ENCODE data around the gene GPR171.
"Not testable (repeated sequence)": the region's sequence is repeated elsewhere in the genome, so short reads cannot be mapped to it uniquely, and the experiment has no call there.

The GPR171 gene

DNA sequence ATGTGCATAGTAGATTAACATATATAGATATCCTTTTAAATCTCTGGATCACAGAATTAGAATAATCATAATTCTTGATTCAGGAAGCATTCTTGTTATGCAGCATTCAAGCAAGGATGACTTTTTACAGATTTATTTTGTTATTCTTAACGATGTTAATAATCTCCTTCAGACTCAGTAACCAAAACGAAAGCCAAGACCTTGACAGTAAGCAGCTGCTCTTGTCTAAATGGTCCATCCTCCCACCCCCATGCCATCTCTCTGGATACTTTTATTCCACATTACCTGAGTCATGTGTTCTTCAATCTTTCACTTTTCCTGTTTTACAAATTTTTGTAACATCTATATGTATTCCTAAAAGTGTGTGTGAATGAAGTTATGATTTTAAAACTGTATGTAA is 33.3 kb upstream of the GPR171 start:
- Histone ChIP-seq H3K36me3 (ENCODE audit: low read length) (no peaks in the 10 kb centered on the region), H3K4me2 (ENCODE audit: low read depth, low read length, poor library complexity, severe bottlenecking) (no peak overlapping the region), H3K79me2 (ENCODE audit: insufficient read depth, low read length) (no peaks in the 10 kb centered on the region), H2AFZ (ENCODE audit: low read depth, low read length, severe bottlenecking) (no peak overlapping the region), H3K9me2 (replicated peaks; ENCODE audit: insufficient read depth, low read length) (no peaks in the 10 kb centered on the region), H3K27me3 (ENCODE audit: low read length) (no peaks in the 10 kb centered on the region), H3F3A (ENCODE audit: insufficient read depth) (no peaks in the 10 kb centered on the region), H4K20me1 (ENCODE audit: low read depth, low read length) (no peaks in the 10 kb centered on the region), H3K4me3 (ENCODE audit: insufficient read depth, low read length, poor library complexity, severe bottlenecking) (no peak overlapping the region), H3K9me3 (ENCODE audit: insufficient read depth, low read length) (no peaks in the 10 kb centered on the region), H3K9ac (ENCODE audit: low read length) (no peak overlapping the region), H3K27ac (ENCODE audit: low read depth, low read length) (no peak overlapping the region)
- TF ChIP-seq, protein P1, sequence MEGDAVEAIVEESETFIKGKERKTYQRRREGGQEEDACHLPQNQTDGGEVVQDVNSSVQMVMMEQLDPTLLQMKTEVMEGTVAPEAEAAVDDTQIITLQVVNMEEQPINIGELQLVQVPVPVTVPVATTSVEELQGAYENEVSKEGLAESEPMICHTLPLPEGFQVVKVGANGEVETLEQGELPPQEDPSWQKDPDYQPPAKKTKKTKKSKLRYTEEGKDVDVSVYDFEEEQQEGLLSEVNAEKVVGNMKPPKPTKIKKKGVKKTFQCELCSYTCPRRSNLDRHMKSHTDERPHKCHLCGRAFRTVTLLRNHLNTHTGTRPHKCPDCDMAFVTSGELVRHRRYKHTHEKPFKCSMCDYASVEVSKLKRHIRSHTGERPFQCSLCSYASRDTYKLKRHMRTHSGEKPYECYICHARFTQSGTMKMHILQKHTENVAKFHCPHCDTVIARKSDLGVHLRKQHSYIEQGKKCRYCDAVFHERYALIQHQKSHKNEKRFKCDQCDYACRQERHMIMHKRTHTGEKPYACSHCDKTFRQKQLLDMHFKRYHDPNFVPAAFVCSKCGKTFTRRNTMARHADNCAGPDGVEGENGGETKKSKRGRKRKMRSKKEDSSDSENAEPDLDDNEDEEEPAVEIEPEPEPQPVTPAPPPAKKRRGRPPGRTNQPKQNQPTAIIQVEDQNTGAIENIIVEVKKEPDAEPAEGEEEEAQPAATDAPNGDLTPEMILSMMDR (IDR thresholded peaks at IDR 0.05; ENCODE audit: insufficient read depth, low read length, poor library complexity, severe bottlenecking), result no peak
- no peak for TF ChIP-seq EZH2phosphoT487 (conservative IDR thresholded peaks at IDR 0.05; ENCODE audit: low read length)

- Histone ChIP-seq H3K36me3 (ENCODE audit: low read length) (no peaks in the 10 kb centered on the region), H4K20me1 (ENCODE audit: low read depth, low read length) (no peaks in the 10 kb centered on the region), H3K4me3 (ENCODE audit: insufficient read depth, low read length, poor library complexity, severe bottlenecking) (no peak overlapping the region), H3K27me3 (ENCODE audit: low read length) (no peaks in the 10 kb centered on the region), H3K27ac (ENCODE audit: low read depth, low read length) (no peak overlapping the region), H3K4me2 (ENCODE audit: low read depth, low read length, poor library complexity, severe bottlenecking) (no peak overlapping the region), H3F3A (ENCODE audit: insufficient read depth) (no peaks in the 10 kb centered on the region), H3K9me3 (ENCODE audit: insufficient read depth, low read length) (no peaks in the 10 kb centered on the region), H3K9ac (ENCODE audit: low read length) (no peak overlapping the region), H3K9me2 (replicated peaks; ENCODE audit: insufficient read depth, low read length) (no peaks in the 10 kb centered on the region), H2AFZ (ENCODE audit: low read depth, low read length, severe bottlenecking) (no peak overlapping the region), H3K79me2 (ENCODE audit: insufficient read depth, low read length) (no peaks in the 10 kb centered on the region)
- TF ChIP-seq, protein P1 (IDR thresholded peaks at IDR 0.05; ENCODE audit: insufficient read depth, low read length, poor library complexity, severe bottlenecking), result no peak
- no peak for TF ChIP-seq EZH2phosphoT487 (conservative IDR thresholded peaks at IDR 0.05; ENCODE audit: low read length)
Measured at GRCh38 chr3:151234825-151235224, 31.8 kb upstream of the GPR171 start.

- no peak overlapping the region for H3K9ac ChIP-seq (ENCODE audit: low read length)
- no peak overlapping the region for H3K4me3 ChIP-seq (ENCODE audit: insufficient read depth, low read length, poor library complexity, severe bottlenecking)
- H3K79me2 ChIP-seq (ENCODE audit: insufficient read depth, low read length), result no peaks in the 10 kb centered on the region
- no peaks in the 10 kb centered on the region for H3K9me2 ChIP-seq (replicated peaks; ENCODE audit: insufficient read depth, low read length)
- TF ChIP-seq EZH2phosphoT487 (conservative IDR thresholded peaks at IDR 0.05; ENCODE audit: low read length), result no peak
- TF ChIP-seq, protein P1 (IDR thresholded peaks at IDR 0.05; ENCODE audit: insufficient read depth, low read length, poor library complexity, severe bottlenecking), result no peak
- no peak overlapping the region for H3K27ac ChIP-seq (ENCODE audit: low read depth, low read length)
- H3F3A ChIP-seq (ENCODE audit: insufficient read depth), result no peaks in the 10 kb centered on the region
- no peak overlapping the region for H3K4me2 ChIP-seq (ENCODE audit: low read depth, low read length, poor library complexity, severe bottlenecking)
- H3K27me3 ChIP-seq (ENCODE audit: low read length), result no peaks in the 10 kb centered on the region
- H3K9me3 ChIP-seq (ENCODE audit: insufficient read depth, low read length), result no peaks in the 10 kb centered on the region
- no peak overlapping the region for H2AFZ ChIP-seq (ENCODE audit: low read depth, low read length, severe bottlenecking)
- no peaks in the 10 kb centered on the region for H3K36me3 ChIP-seq (ENCODE audit: low read length)
- no peaks in the 10 kb centered on the region for H4K20me1 ChIP-seq (ENCODE audit: low read depth, low read length)
Measured at GRCh38 chr3:151232991-151233390, 30.0 kb upstream of the GPR171 start.

DNA sequence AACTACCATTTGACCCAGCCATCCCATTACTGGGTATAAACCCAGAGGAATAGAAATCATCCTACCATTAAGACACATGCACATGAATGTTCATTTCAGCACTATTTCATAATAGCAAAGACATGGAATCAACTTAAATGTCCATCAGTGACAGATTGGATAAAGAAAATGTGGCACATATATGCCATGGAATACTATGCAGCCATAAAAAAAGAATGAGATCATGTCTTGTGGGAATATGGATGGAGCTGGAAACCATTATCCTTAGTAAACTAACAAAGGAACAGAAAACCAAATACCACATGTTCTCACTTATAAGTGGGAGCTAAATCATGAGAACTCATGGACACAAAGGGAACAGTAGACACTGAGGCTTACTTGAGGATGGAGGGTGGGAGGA is 29.4 kb upstream of the GPR171 start:
- not testable (repeated sequence) for H2AFZ ChIP-seq (ENCODE audit: low read depth, low read length, severe bottlenecking); H3K27ac ChIP-seq (ENCODE audit: low read depth, low read length); H3K9me3 ChIP-seq (ENCODE audit: insufficient read depth, low read length); H3F3A ChIP-seq (ENCODE audit: insufficient read depth); H3K9ac ChIP-seq (ENCODE audit: low read length); H3K4me2 ChIP-seq (ENCODE audit: low read depth, low read length, poor library complexity, severe bottlenecking); H3K27me3 ChIP-seq (ENCODE audit: low read length); H3K36me3 ChIP-seq (ENCODE audit: low read length); H3K9me2 ChIP-seq (replicated peaks; ENCODE audit: insufficient read depth, low read length); H4K20me1 ChIP-seq (ENCODE audit: low read depth, low read length); H3K79me2 ChIP-seq (ENCODE audit: insufficient read depth, low read length); H3K4me3 ChIP-seq (ENCODE audit: insufficient read depth, low read length, poor library complexity, severe bottlenecking)
